ENCODE measurements around the gene LIN28A.
A peak's percentile ranks its signal among the peaks of the same experiment; 100 is the strongest.

LIN28A gene

DNA sequence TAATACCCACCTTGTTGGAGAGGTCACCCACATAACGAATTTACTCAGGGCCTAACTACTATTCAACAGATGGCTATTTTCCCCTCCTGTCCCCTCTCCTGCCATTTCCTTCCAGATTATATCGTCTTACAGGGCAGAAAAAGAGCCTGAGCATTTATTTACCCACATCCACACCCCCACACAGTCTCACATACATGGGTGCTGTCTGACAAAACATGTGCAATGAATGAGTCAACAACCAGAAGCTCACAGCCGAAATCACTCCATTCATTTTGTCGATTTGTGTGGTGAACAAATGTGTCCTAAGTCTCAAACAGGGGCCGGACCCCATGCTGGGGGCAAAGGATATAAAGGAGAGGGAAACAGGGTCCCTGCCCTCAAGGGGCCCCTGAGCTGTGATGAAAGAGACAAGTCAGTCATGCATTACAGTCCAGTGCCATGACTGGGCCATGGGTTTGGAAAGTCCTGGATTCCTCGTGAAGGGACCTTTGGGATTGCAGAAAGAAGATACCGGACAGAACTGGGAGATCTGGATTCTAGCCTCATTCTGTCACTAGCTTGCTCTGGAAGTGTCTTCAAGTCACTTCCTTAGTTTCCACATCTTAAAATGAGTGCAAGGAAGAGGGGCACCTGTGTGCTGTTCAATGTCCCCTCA lies 21.7 kb upstream of the LIN28A start:
- DNase-seq (ENCODE audit: low spot score) = no peak

DNA sequence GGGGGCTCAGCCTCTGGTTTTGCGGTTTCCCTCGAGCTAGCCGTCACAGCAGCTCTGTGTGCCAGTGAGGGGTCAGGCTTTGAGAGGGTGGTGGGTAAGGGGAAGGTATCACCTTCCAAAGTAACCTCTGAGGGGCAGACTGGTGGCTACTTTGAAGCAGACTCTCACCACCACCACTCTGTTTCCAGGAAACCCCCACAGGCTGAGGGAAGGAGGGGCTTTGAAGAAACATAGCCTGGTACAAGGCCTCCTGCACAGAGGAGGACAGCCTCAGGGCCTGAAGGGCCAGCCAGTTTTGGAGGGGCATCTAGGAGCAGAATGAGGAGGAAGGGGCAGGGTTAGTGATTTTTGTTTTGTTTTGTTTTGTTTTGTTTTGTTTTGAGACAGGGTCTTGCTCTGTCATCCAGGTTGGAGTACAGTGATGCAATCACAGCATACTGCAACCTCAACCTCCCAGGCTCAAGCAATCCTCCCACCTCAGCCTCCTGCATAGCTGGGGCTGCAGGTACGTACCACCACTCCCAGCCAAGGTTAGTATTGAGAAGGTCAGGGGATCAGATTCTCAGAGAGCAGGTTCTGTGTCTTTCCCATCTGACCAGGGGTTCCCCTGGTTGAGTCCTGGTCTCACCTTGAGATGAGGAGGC lies 20.9 kb upstream of the LIN28A start:
- no peak for DNase-seq (ENCODE audit: low spot score)

DNA sequence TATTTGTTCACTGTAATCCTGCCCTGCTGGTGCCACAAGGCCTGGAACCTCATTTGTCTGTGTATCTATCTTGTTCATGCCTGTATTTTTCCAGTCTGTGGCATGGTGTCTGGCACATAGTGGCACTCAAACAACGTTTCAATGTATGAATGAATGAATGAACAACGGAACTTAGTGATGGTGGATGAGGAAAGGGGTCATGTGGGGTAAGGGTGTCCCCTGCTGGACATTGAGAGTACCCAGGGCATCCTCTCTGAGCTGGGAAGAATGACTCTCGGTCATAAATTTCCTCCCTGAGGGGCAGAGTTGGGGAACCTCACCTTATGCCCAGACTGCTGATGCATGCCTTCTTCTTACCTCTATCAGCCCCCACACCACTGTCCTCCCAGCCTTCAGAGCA lies 19.2 kb upstream of the LIN28A start:
- peak; percentile 75 for DNase-seq (ENCODE audit: low spot score)

DNA sequence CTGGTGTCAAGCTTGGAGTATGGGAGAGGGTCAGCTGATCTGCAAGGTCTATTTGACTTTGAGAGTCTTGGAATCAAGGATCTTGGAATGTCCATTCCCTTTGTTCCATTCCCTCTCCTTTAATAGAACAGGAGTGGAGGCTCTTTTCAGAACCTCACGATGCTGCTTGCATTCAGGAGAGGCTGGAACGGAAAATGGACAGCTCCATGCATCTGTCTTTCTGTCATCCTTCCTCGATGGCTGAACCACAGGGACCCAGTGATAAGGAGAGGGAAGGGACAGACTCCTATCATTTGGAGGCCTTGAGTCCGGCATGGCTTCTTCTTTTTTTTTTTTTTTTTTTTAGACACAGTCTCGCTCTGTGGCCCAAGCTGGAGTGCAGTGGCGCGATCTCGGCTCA lies 14.9 kb upstream of the LIN28A start:
- DNase-seq (ENCODE audit: low spot score) = no peak

DNA sequence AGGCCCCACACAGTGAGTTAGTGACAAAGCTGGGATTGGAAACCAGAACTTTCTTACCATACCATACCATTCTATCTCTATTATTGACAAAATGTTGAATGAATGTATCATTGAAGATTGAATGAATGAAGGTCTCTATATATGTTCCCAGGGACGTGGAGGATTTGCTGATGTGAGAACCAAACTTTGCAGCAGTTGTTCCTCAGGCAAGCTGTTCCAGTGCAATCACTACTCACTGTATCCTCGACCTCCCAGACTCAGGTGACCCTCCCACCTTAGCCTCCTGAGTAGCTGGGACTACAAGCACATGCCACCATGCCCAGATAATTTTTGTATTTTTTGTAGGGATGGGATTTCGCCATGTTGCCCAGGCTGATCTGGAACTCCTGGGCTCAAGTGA lies 11.6 kb upstream of the LIN28A start:
- no peak for DNase-seq (ENCODE audit: low spot score)

DNA sequence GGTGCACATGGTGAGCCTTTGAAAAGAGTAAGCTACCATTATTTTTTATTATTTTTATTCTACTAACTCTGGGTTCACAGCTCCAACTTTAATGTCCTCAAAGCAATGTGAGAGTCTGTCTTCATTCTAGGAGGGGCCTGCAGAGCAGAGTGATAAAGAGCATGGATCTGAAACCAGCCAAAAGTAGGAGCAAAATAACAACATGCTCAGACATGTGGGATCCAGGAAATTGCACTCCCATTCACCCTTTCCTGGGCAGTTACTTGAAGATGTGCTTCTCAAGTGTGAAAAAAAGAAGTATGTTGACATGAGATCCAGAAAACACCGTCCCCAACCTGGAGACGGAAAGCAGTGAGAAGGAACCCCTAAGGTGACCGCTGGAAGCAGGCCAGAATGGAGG lies 8.7 kb upstream of the LIN28A start:
- DNase-seq (ENCODE audit: low spot score) = no peak

DNA sequence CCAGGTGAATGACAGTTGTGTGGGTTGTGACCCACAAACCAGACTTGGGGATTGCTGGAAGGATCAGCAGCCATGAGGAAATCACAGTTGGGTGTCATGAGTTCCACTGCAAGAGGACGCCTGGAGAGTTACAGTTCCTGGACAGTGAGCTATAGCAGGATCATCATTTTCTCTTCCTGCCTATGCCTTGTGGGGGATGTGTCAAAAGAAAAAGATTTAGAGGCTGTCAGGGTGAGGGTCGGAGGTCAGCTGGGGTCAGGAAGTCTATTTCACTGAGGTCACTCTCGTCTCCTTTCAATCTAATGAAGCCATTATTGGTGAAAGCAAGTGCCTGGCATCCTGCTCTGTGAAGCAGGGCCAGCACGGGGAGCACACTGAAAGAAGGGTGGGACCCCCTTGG lies 7.0 kb upstream of the LIN28A start:
- no peak for DNase-seq (ENCODE audit: low spot score)

DNA sequence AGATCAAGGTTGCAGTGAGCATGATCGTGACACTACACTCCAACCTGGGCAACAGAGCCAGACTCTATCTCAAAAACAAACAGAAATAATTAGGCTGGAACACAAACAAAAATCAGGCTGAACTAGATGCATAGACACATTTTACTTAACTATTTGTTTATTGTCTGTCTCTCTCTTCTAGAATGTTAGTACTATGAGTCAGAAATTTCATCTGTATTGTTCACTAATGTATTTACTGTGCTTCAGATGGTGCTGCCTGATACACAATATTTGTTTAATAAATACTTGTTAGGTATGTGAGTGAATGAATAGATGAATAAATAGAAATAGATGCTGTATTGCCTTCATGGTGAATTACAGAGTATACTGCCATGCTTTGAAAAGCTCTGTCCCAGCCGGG lies 6.0 kb upstream of the LIN28A start:
- no peak for DNase-seq (ENCODE audit: low spot score)

DNA sequence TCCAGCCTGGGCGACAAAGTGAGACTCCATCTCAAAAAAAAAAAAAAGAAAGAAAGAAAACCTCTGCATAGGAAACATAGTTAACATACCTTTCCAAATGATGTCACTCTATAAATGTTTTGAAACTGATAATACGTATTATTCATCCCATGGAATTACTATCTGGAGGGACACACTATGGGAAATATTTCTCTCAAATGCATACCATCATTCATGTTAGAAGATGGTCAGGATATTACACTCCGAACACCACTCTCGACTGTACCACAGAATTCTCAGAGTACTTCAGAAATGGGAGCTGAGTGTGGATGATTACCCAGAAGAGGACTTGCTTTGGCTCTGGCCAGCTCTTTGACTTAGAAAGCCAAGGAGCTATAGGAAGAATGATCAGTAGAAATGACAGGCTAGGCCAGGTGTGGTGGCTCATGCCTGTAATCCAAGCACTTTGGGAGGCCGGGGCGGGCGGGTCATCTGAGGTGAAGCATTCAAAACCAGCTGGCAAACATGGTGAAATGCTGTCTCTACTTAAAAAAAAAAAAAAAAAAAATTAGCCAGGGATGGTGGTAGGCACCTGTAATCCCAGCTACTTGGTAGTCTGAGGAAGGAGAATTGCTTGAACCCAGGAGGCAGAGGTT lies 5.2 kb upstream of the LIN28A start:
- DNase-seq (ENCODE audit: low spot score) = peak; percentile 65

DNA sequence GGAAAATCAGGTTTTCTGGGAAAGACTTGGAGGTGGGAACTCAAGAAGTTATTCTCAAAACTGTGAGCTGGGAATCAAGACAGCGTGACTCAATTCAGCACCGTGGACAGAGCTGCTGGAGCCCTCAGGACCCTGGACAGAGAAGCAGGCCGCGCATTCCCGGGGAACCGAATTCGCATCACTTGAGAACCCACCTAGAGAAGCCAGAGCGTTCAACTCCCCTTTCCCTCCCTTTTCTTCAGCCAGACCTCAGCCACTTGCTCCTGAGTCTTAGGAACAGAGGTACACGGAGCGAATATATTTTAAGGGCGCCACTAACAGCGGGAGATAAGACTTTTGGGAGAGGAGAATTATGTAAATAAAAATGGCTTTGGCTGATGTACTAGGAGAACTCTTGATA lies 2.0 kb upstream of the LIN28A start:
- peak; percentile 79 for DNase-seq (ENCODE audit: low spot score)

DNA sequence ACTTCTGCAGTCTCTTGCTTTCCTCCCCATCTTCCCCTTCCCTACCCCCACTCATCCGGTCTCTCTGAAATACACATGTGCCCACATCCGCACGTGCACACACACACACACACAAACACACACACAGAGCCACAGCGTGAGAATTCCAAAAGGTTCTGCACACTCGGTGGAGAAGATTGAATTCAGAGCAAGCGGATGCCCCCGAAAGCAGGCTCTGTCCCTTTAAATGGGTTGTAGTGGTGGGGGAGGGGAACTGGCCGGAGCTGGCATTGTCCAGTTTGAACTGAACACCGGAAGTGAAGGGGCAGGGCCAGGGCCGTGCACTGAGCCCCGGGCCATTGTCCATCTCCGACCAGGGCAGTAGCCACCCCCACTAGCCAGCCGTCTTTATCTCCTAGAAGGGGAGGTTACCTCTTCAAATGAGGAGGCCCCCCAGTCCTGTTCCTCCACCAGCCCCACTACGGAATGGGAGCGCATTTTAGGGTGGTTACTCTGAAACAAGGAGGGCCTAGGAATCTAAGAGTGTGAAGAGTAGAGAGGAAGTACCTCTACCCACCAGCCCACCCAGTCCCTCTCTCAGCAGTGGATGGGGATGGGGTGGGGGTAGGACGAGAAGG lies 1.3 kb upstream of the LIN28A start:
- DNase-seq (ENCODE audit: low spot score) = no peak

DNA sequence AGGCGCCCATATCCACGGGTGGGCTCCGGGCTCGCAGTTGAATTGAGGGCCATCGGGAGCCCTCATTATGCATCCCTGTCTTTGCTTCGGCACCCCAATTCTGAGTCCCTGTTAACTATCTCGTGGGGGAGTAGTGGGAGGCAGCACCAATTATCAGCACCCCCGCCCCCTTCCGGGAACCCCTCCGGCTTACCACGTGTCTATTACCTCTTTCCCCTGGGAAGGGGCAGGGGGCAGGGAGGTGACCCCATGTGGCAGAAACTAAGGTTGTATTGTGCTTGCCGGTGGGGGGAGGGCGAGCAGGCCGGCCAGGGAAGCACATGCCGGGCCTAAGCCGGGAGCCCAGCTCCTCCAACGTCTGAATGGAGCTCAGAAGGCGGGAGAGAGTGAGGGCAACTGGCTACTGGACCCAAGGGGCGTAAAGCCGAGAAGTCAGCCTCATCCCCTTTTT lies 1.0 kb downstream of the LIN28A start:
- no peak for DNase-seq (ENCODE audit: low spot score)

DNA sequence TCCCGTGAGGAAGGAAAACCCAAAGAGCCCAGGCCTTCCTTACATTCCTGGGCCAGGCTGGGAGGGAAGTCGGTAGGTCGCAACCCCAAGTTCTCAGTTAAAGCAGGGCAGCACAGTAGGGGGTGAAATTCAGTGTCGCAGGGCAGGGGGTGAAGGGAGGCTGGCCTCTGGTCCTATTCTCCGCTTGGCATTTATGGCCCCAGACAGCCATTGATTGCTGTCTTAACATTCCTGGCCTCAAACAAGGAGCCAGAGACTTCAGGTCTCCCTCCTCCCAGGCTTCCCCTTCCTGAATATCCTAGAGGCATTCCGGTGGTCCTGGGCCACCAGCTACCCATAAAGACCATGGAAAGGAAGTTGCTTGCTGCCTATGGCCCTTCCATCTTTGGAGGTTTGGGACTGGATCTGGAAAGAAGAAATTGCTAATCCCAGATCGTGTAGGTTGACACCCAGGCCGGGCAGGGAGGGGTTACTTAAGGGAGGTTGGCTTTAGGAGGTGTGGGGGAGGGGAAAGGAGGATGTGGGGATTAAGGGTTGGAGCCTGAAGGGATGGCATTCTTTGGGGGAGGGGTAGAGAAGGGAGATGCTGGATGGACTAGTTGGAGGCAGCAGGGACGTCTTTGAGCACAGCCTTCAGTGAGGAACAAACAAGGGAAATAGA lies 1.7 kb downstream of the LIN28A start:
- no peak for DNase-seq (ENCODE audit: low spot score)

DNA sequence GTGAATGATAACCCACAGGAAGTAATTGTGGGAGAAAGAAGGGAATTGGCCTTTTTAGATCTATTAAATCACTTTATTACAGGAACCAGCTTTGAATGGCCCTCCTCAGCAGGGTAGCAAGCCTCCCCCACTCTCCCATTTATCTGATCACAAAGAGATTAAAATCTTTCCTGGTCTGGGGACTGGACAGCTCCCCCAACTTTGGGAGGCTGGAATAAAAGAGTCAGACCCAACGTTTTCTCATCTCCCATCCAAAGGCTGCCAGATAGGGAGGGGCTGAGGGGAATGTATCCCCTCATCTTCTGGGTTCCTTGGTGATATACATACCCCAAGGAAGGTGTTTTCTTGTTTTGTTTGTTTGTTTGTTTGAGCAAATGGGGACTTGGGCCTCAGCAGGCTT lies 2.4 kb downstream of the LIN28A start:
- no peak for DNase-seq (ENCODE audit: low spot score)

DNA sequence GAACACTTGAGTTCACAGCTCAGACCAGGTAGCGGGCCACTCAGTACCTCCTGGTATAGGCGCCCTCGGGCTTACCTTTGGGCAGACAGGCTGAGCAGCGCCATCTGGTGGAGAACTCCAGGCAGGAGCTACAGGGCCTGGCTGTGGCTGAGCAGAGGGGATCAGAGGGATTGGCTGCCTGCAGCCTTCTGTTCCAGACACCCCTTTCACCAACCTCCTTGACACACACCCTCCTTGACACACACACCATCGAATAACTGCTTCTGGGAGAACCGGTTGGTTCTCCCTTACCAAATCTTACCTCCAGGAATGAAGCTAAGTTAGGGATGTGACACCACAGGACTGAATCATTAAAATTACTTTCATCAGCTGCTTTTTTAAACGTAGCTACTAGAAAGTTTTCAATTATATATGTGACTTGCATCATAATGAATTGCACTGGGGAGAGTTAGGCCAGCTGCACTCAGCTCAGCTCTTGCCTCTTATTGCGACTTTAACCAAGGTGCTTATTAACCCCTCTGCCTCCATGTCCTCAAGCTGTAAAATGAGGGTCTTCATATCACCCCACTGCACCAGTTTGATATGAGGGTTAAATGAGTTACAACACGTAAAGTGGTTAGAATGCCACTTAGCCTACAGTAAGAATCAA lies 6.6 kb downstream of the LIN28A start:
- DNase-seq (ENCODE audit: low spot score) = peak; percentile 68

DNA sequence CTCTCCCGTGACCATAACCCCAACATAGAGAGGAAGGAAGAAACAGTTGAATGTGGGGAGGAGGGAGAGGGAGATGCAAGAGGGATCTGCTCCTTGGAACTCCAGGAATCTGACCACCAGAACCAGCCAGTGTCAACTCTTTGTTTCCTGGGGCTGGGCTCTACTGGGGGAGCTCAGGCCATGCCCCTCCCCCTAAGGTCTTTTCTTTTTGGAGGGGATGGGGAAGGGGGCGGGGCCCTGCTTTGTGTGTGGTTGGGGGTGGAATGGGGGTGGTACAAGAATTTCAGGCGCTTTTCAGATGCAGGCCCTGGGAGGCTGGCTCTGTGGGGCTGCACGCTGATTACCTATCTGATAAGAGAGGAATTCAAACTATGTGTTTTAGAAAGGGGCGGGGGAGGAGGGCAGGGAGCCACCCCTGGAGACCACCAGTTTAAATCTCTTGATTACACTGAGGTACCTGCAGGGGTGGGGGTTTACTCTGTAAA lies 8.3 kb downstream of the LIN28A start:
- no peak for DNase-seq (ENCODE audit: low spot score)

DNA sequence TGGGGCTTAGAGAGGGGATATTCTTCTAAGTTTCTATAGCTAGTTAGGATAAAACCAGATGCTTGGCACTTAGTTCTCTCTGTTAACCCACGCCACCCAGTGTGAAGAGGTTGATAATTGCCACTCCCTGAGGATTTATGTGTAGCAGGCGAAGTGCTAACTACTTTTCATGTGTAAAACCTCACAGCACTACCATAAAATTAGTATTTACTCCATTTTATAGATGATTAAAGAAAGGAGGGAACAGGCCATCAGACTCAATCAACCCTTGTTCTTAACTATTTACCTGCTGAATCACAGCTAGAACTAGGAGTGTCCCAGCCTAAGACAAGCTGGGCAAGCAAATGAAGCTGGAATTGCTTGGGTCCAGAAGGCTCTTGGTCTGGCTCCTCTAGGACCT lies 8.9 kb downstream of the LIN28A start:
- DNase-seq (ENCODE audit: low spot score) = no peak

DNA sequence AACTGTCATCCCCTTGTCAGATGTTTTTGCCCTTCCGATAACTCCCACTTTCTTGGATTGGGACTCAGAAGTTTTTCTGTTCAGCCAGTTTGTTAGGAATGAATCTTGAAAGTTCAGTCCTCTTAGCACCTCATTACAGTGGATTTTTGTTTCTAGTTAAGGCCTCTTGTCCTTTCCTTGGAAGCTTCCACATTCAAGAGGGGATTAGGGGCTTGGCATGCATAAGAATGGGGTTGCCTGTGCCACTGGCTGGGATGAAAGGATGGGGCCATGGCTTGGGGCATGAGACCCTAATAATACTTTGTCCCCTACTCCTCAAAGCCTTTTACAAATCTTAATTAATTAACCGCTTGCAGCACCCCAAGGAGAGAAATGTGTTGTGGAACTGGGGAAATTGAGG lies 19.1 kb downstream of the LIN28A start:
- DNase-seq (ENCODE audit: low spot score) = no peak

DNA sequence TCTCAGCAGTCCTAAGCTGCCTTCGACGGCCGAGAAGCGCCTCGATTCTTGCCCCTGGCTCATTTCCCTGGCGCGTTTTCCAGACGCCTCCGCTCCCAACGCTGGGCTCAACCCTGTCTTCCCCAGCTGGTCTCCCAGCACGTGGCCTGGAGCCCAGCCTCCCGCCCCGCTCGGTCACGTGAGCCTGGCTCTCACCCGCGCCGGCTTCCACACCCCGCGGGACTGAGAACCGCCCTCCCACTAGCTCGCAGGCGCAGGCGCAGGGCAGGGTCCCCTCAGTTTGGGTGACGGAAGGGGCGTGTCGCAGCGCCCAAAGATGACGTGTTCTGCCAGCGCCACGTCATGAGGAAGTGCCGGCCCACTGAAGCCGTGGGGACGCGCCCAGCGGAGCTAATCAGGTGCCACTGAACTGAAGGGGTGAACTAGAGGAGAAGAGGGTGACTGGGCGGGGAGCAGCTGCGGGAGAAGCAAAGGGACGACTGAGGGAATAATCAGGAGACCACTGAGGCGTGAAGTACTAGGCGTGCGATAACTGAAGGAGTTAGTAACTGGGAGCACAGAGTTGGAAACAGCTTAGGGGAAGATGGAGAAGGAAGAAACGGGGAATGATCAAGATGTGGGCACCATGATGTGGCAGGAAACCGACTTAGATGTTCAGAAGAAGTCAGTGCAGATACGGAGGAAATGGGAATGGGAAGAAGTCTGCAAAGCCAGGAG lies 21.5 kb downstream of the LIN28A start, which contains the start of gene DHDDS:
Gene DHDDS, plus strand, starts transcription at position 343 of the 717 bp plus-strand sequence. CDS start 625 bp downstream, outside the sequence.
- peak; percentile 98 for DNase-seq (ENCODE audit: low spot score)

DNA sequence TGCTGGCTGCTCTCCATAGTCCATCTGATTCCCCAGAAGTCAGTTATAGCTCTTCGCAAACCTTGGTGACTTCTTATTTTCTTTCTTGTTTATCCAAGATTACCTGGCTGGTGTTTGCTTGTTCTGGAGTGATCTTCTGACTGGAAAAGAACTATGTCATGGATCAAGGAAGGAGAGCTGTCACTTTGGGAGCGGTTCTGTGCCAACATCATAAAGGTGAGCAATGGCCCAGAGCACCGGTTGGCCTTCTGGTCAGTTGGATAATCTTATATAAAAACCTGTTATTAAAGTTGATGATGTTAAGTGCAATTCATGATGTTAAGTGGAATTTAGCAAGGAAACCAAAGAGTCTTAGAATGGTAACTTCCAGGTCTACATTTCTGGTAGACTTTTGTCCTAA lies 22.2 kb downstream of the LIN28A start:
- DNase-seq (ENCODE audit: low spot score) = no peak

DNA sequence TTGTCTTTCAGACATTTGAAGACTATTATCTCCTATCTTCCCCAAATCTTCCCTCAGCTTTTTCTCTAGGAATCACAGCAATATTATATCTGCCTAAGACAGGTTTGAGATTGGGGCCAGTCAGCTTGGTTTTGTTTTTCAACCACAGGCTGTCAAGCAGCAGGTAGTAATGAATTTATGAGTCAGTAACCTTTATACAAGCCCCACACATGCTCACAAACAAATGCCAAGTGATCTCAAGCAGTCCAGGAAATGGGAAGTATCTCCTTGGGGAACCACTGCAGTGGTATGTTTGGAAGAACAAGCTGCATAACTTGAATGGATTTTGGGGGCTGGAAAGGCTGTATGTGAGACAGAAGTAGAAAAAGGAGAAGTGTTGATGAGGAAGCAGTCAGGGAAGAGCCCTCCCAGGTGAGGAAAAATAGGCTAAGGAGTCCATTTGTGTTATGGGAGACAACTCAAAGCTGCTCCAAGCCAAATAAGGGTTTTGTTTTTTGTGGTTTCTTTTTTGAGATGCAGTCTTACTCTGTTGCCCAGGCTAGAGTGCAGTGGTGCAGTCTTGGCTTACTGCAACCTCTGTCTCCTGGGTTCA lies 23.6 kb downstream of the LIN28A start:
- DNase-seq (ENCODE audit: low spot score) = no peak

All from hepatic stellate cell (primary cell).